BLaER1 treated with 17β-estradiol and CSF1 and Interleukin-3, amounts not matched to agents 10 nM and 100 nM (cell line): ENCODE data around the gene MAD1L1.
"Not testable (repeated sequence)": the region's sequence is repeated elsewhere in the genome, so short reads cannot be mapped to it uniquely, and the experiment has no call there.

Experiments used
- H3K27ac ChIP-seq, 11 experiments: shearing (Covaris generic); formaldehyde crosslinking; 2 replicates each; pipeline ENCODE4 v1.8.1; 2022
- H3K27me3 ChIP-seq, 11 experiments: shearing (Covaris generic); formaldehyde crosslinking; 2 replicates each; pipeline ENCODE4 v1.8.1; 2022
- H3K36me3 ChIP-seq, 11 experiments: shearing (Covaris generic); formaldehyde crosslinking; 2 replicates each; pipeline ENCODE4 v1.8.1; 2022
- H3K4me1 ChIP-seq, 10 experiments: shearing (Covaris generic); formaldehyde crosslinking; 2 replicates each; pipeline ENCODE4 v1.8.1; 2022
- H3K4me2 ChIP-seq, 11 experiments: shearing (Covaris generic); formaldehyde crosslinking; 2 replicates each; pipeline ENCODE4 v1.8.1; 2022
- H3K4me3 ChIP-seq, 10 experiments: shearing (Covaris generic); formaldehyde crosslinking; 2 replicates each; pipeline ENCODE4 v1.8.1; 2022
- H3K9ac ChIP-seq, 11 experiments: shearing (Covaris generic); formaldehyde crosslinking; 2 replicates each; pipeline ENCODE4 v1.8.1; 2022
- H3K9me3 ChIP-seq, 11 experiments: shearing (Covaris generic); formaldehyde crosslinking; replicated peaks in 1 of 11; 2 replicates each; pipeline ENCODE4 v1.8.1; 2022
- H4K20me1 ChIP-seq, 11 experiments: shearing (Covaris generic); formaldehyde crosslinking; 2 replicates each; pipeline ENCODE4 v1.8.1; 2022
- Cebpa-rat ChIP-seq, 11 experiments: shearing (Covaris generic); IDR thresholded peaks; 2 replicates each; pipeline ENCODE4 v1.8.1; 2022

MAD1L1 gene

DNA sequence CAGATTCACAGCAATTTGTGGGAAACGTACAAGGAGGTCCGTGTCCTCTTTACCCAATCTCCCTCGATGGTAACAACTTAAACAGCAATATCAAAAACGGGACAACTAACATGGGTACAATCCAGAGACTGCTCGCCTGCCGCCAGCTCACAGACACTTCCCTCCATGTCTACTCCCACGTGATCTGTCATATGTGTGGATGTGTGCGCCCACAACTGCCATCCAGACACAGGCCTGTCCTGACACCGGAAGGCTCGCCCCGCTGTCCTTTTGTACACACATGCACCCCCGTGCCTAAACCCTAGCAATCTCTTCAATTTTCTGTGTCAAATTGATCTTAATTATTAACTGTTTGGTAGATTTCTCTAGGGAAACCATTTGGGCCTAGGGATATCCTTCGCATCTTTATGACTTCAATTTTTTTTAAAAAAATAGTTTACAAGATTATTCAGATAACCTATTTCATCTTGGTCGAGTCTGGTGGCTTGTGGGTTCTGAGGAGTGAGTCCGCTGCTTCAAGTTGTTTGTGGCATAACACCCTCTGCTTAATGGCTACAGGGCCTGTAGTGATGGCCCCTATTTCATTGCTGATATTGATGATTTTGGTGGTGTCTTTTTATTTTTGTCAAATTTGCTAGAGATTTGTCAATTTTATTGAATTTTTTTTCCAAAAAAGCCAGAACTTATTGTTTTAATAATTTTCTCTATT is 260.6 kb downstream of the MAD1L1 start:
- Histone ChIP-seq H3K27ac (no peak overlapping the region), H4K20me1 (peaks cover 4 to 98% (median 77%) of the 10 kb centered on the region in 11 experiments; a peak in 19 of 22 replicates), H3K4me2 (no peak overlapping the region), H3K4me3 (no peak overlapping the region), H3K9me3 (peaks cover 3 to 9% (median 7%) of the 10 kb centered on the region in 11 experiments; a peak in 17 of 22 replicates), H3K36me3 (peaks cover 30 to 76% (median 64%) of the 10 kb centered on the region in 11 experiments), H3K9ac (no peak overlapping the region), H3K27me3 (peaks cover 0 to 17% (median 0%) of the 10 kb centered on the region in 11 experiments; a peak in 8 of 22 replicates), H3K4me1 (peaks cover 0 to 54% (median 26%) of the 10 kb centered on the region in 10 experiments; a peak in 13 of 20 replicates)
- no peak for TF ChIP-seq Cebpa-rat (IDR thresholded peaks at IDR 0.05)

DNA sequence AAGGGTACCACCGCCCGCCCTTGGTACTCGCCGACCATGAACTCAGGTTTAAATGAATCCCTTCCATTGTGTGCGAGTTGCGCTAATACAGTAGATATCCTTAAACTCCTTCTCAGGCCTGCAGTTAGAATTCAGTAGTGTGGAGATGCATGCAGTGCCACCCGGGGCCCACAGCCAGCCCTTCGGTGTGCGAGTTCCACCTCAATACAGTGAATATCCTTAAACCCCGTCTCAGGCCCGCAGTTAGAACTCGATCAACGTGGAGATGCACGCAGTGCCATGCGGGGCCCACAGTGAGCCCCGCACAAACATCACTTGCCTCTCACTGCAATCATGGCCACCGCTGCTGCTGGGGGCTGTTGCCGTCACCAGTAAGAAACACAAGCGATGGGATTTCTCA is 261.9 kb downstream of the MAD1L1 start:
- Histone ChIP-seq H3K36me3 (peaks cover 18 to 71% (median 58%) of the 10 kb centered on the region in 11 experiments), H3K9ac (no peak overlapping the region), H3K4me2 (no peak overlapping the region), H3K9me3 (no peaks in the 10 kb centered on the region), H3K4me3 (no peak overlapping the region), H4K20me1 (peaks cover 16 to 98% (median 87%) of the 10 kb centered on the region in 11 experiments; a peak in 19 of 22 replicates), H3K27ac (no peak overlapping the region), H3K4me1 (peaks cover 0 to 54% (median 26%) of the 10 kb centered on the region in 10 experiments; a peak in 13 of 20 replicates), H3K27me3 (peaks cover 0 to 29% (median 0%) of the 10 kb centered on the region in 11 experiments; a peak in 8 of 22 replicates)
- TF ChIP-seq Cebpa-rat (IDR thresholded peaks at IDR 0.05) = no peak

DNA sequence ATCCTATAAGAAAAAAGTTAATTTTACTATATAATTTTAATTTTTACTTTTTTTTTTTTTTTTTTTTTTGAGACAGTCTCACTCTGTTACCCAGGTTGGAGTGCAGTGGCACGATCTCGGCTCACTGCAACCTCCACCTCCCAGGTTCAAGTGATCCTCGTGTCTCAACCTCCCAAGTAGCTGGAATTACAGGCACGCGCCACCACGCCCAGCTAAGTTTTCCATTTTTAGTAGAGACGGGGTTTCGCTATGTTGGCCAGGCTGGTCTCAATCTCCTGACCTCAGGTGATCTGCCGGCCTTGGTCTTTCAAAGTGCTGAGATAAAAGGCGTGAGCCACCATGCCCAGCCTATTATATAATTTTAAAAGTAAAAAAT is 262.5 kb downstream of the MAD1L1 start:
- H3K4me3 ChIP-seq, H3K9me3 ChIP-seq, H3K9ac ChIP-seq, H3K27ac ChIP-seq: not testable (repeated sequence)
- H3K4me2 ChIP-seq = peak overlapping the region in 1 of 11 experiments; percentile 24; a peak in 1 of 22 replicates
- peaks cover 22 to 98% (median 87%) of the 10 kb centered on the region in 11 experiments; a peak in 19 of 22 replicates for H4K20me1 ChIP-seq
- peaks cover 0 to 35% (median 0%) of the 10 kb centered on the region in 11 experiments; a peak in 8 of 22 replicates for H3K27me3 ChIP-seq
- H3K4me1 ChIP-seq = peaks cover 0 to 49% (median 21%) of the 10 kb centered on the region in 10 experiments; a peak in 13 of 20 replicates
- H3K36me3 ChIP-seq = peaks cover 14 to 71% (median 58%) of the 10 kb centered on the region in 11 experiments

DNA sequence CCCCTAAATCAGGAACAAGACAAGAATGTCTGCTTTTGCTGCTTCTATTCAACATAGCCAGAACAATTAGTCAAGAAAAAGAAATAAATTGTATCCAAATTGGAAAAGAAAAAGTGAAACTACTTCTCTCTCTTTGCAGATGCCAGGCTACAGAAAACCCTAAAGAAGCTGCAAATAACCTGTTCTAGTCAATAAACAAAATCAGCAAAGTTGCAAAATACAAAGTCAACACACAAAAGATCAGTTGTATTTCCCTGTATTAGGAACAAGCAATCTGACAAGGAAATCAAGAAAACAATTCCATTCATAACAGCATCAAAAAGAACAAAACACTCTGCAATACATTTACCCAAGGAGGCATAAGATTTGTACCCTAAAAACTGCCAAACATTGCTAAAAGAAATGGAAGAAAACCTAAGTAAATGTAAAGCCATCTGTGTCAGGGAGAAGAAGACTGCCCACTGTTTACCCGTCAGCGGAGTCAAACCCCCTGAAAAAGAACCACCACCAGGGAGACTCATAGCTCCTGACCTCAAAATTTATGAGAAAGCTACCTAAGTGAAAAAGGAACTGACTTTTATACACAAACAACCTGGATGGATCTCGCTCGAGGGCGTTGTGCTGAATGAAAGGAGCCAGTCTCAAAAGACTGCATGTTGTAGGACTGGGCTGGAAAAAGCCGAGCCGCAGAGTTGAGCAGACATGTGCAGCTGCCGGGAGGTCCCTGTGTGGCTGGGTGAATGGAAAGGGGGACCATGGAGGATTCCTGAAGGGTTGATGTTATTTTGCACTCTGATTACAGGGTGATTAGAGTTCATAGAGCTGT is 263.1 kb downstream of the MAD1L1 start:
- Histone ChIP-seq H3K27ac (no peak overlapping the region), H3K36me3 (peaks cover 20 to 71% (median 58%) of the 10 kb centered on the region in 11 experiments), H3K9me3 (peaks cover 0 to 5% (median 0%) of the 10 kb centered on the region in 11 experiments; a peak in 7 of 22 replicates), H3K27me3 (peaks cover 0 to 41% (median 0%) of the 10 kb centered on the region in 11 experiments; a peak in 8 of 22 replicates), H3K4me2 (peak overlapping the region in 1 of 11 experiments; percentile 24; a peak in 3 of 22 replicates), H4K20me1 (peaks cover 24 to 98% (median 87%) of the 10 kb centered on the region in 11 experiments; a peak in 19 of 22 replicates), H3K4me1 (peaks cover 0 to 43% (median 15%) of the 10 kb centered on the region in 10 experiments; a peak in 12 of 20 replicates), H3K4me3 (no peak overlapping the region), H3K9ac (no peak overlapping the region)
- no peak for TF ChIP-seq Cebpa-rat (IDR thresholded peaks at IDR 0.05)

DNA sequence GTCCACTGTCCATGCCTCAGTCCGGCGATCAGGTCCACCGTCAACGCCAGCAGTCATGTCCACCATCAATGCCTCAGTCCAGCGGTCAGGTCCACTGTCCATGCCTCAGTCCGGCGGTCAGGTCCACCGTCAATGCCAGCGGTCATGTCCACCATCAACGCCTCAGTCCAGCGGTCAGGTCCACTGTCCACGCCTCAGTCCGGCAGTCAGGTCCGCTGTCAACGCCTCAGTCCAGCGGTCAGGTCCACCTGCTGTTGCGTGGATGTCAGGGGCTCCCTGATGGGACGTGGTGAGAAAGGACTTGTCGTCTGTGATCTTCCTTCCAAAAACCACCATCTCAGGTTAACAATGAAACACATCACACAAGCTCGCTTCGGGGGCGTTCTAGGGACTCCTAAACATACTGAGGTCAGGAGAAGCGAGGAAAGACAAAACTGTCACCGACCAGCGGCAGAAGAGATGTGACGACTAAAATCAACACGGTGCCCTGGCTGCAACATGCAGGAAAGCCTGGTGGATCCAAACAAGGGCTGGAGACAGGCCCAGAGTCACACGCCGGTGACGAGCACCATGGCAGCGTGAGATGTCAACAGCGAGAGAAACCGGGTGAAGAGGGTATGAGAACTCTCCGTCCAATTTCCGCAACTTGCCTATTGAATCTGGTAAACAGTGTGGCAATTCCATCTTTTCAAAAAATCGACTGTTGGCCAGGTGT is 264.2 kb downstream of the MAD1L1 start:
- Histone ChIP-seq H3K36me3 (peaks cover 31 to 77% (median 64%) of the 10 kb centered on the region in 11 experiments), H3K4me2 (peak overlapping the region in 6 of 11 experiments; percentile 4 to 58 (median 44); a peak in 7 of 22 replicates), H4K20me1 (peaks cover 24 to 98% (median 87%) of the 10 kb centered on the region in 11 experiments; a peak in 19 of 22 replicates), H3K9me3 (peaks cover 4 to 17% (median 8%) of the 10 kb centered on the region in 11 experiments), H3K27ac (no peak overlapping the region), H3K4me1 (peaks cover 0 to 32% (median 11%) of the 10 kb centered on the region in 10 experiments; a peak in 11 of 20 replicates), H3K9ac (no peak overlapping the region), H3K4me3 (no peak overlapping the region), H3K27me3 (peaks cover 0 to 50% (median 0%) of the 10 kb centered on the region in 11 experiments; a peak in 8 of 22 replicates)
- TF ChIP-seq Cebpa-rat (IDR thresholded peaks at IDR 0.05) = no peak

DNA sequence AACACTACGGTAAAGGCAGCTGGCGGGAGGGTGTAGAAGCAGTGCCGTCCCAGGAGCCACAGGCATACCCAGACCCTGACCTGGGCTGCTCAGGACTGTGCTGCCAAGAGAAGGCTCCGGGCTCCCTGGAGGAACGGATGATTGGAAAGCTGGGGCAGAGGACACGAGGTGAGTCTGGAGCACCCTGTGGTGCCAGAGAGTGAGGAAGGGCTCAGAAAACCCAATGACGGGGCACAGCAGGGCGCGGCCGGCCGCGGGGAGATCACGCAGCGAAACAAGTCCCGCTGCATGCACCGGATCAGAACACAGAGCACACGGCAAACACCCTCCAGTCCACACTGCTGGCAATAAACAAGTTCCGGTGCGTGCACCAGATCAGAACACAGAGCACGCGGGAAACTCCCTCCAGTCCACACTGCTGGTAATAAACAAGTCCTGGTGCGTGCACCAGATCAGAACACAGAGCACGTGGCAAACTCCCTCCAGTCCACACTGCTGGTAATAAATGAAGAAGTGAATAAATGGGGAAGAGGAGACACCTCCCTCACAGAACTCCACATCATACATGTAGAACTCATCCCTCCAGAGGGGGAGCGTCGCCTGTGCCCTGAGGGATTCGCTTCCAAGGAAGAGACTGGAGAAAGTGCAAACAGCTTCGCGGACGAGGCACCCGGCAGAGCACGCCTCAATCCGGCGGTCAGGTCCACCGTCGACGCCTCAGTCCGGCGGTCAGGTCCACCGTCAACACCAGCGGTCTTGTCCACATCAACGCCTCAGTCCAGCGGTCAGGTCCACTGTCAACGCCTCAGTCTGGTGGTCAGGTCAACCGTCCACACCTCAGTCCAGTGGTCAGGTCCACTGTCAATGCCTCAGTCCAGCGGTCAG is 265.0 kb downstream of the MAD1L1 start:
- H3K4me1 ChIP-seq = peaks cover 0 to 32% (median 11%) of the 10 kb centered on the region in 10 experiments; a peak in 11 of 20 replicates
- H4K20me1 ChIP-seq = peaks cover 24 to 92% (median 81%) of the 10 kb centered on the region in 11 experiments; a peak in 19 of 22 replicates
- H3K4me3 ChIP-seq = no peak overlapping the region
- H3K27ac ChIP-seq = no peak overlapping the region
- H3K36me3 ChIP-seq = peaks cover 39 to 77% (median 64%) of the 10 kb centered on the region in 11 experiments
- H3K27me3 ChIP-seq = peaks cover 0 to 55% (median 0%) of the 10 kb centered on the region in 11 experiments; a peak in 8 of 22 replicates
- no peak for TF ChIP-seq Cebpa-rat (IDR thresholded peaks at IDR 0.05)
- H3K9ac ChIP-seq = no peak overlapping the region
- H3K9me3 ChIP-seq = peaks cover 12 to 25% (median 16%) of the 10 kb centered on the region in 11 experiments
- H3K4me2 ChIP-seq = peak overlapping the region in 6 of 11 experiments; percentile 4 to 58 (median 44); a peak in 11 of 22 replicates

DNA sequence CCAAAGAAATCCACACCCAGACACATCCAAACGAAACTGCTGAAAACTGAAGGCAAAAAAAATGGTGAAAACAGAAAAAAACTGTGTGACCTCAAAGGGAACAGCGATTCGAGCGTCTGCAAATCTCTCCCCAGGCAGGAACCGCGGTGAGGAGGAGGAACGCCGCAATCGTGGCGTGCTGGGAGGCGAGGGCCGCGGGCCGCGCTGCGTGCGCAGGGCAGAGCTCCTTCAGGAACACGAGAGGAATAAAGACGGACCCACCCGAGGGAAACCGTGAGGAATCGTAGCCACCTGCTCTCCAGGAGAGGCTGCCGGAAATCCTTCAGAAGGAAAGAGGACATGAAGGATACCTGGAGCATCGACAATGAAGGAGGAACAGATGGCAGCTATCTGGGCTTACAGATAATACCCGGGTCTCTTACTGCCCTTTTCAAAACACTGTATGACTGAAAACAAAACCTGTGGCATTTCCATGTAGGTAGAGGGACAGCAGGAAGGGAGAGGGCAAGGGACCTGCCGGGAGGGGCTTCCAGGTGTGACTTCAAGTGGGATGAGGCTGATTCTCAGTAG is 266.0 kb downstream of the MAD1L1 start:
- Histone ChIP-seq H3K9me3 (peaks cover 23 to 35% (median 26%) of the 10 kb centered on the region in 11 experiments), H3K9ac (no peak overlapping the region), H4K20me1 (peaks cover 24 to 83% (median 76%) of the 10 kb centered on the region in 11 experiments; a peak in 19 of 22 replicates), H3K27me3 (peaks cover 0 to 55% (median 0%) of the 10 kb centered on the region in 11 experiments; a peak in 8 of 22 replicates), H3K27ac (no peak overlapping the region), H3K4me3 (no peak overlapping the region), H3K36me3 (peaks cover 46 to 83% (median 68%) of the 10 kb centered on the region in 11 experiments), H3K4me1 (peaks cover 0 to 32% (median 11%) of the 10 kb centered on the region in 10 experiments; a peak in 11 of 20 replicates), H3K4me2 (no peak overlapping the region)
- TF ChIP-seq Cebpa-rat (IDR thresholded peaks at IDR 0.05) = no peak
